Erythroblast (primary cell): ENCODE measurements around the gene IL20RB.

ENCODE experiments used
- GATA1 ChIP-seq: IDR thresholded peaks from 2 replicates; pipeline ENCODE4 v1.6.1; 2011; ENCODE audit warnings: low read depth, mild to moderate bottlenecking, control low read depth, low read length, moderate library complexity
- POLR2A ChIP-seq: IDR thresholded peaks from 2 replicates; pipeline ENCODE4 v1.6.1; 2011; ENCODE audit warnings: mild to moderate bottlenecking, low read length

DNA sequence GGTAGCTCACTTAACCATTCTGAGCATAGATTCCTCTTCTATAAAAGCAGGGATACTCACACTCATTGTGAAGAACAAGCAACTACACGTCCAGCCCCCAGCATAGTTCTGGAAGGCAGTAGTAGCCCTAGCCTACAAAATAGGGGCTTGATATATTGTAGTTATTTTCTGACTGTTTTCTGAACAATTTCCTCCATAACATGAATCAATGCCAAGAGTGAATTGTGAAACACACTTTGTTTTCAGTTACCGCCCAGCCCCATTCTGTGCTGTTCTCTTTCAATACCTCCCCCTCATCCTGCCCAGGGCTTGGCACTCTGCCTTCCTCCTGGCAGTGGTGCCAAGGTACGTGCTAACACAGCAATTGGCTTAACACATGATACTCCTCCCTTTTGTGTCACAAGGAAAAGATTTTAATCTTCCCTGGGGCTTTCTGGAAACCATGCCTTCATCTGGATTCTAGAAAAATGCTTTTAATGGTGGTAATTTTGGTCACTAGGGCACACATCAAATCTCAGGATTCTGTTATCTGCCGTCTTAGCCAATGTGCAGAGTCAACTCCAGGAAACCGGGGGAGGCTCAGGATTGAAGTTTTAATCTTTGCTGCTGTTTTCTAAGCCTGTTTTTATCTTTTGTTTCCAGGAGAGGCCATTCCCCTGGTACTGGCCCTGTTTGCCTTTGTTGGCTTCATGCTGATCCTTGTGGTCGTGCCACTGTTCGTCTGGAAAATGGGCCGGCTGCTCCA, 37.2 kb downstream of the IL20RB start:
- TF ChIP-seq POLR2A (no peak), GATA1 (no peak)
